H1 (cell line): ENCODE results near the gene SRXN1. TPM values are rescaled to one million over a fixed set of nuclear protein-coding genes. Genes with fewer than 3 reads are reported as not detected.

Experiments
- CTCF ChIA-PET: fragments of 300-600 bp; sonication (Branson Sonifier 250); formaldehyde crosslinking; loops from one replicate; lab custom pipeline; 2021; ENCODE audit not compliant: partially characterized antibody; lab: Charles Lee
- POLR2A ChIA-PET: fragments of 300-600 bp; sonication (Branson Sonifier 250); formaldehyde crosslinking; loops from one replicate; lab custom pipeline; 2021; ENCODE audit warnings: inconsistent platforms; ENCODE audit not compliant: partially characterized antibody; lab: Charles Lee
- DNase-seq, 2 experiments: peaks; one replicate each; pipeline versions ENCODE4 v3.0.0 to v3.0.0-alpha.2; 2010 to 2022; ENCODE audit warnings: low spot score in 2 of 2, low read depth in 1 of 2, mixed read lengths in 1 of 2
- FAIRE-seq: peaks from 2 replicates; lab custom pipeline; 2011; peaks lifted over from hg19 to GRCh38; lab: Jason Lieb, UNC
- H2AFZ ChIP-seq: 2 replicates; pipeline ENCODE4 v1.8.1; 2012; ENCODE audit warnings: low read length, inconsistent platforms
- H2AK5ac ChIP-seq: 2 replicates; pipeline ENCODE4 v1.6.1; 2013; ENCODE audit warnings: low read depth, low read length
- H2BK120ac ChIP-seq: replicated peaks from 2 replicates; pipeline ENCODE3; 2013; ENCODE audit warnings: low read depth, low read length, inconsistent platforms
- H2BK12ac ChIP-seq: 2 replicates; pipeline ENCODE4 v1.6.1; 2013; ENCODE audit warnings: low read depth, low read length
- H2BK15ac ChIP-seq: 2 replicates; pipeline ENCODE4 v1.6.1; 2013; ENCODE audit warnings: low read length
- H2BK20ac ChIP-seq: 2 replicates; pipeline ENCODE4 v1.6.1; 2013; ENCODE audit warnings: low read length
- H2BK5ac ChIP-seq: 2 replicates; pipeline ENCODE4 v1.6.1; 2013; ENCODE audit warnings: low read depth, low read length
- H3K14ac ChIP-seq: 2 replicates; pipeline ENCODE4 v1.6.1; 2013; ENCODE audit warnings: inconsistent platforms; ENCODE audit not compliant: insufficient read length
- H3K18ac ChIP-seq: 2 replicates; pipeline ENCODE4 v1.6.1; 2013; ENCODE audit warnings: low read length; ENCODE audit errors: extremely low read depth
- H3K23ac ChIP-seq: 2 replicates; pipeline ENCODE4 v1.6.1; 2013; ENCODE audit warnings: inconsistent platforms; ENCODE audit not compliant: insufficient read length
- H3K23me2 ChIP-seq: 2 replicates; pipeline ENCODE4 v1.6.1; 2013; ENCODE audit warnings: low read depth, low read length
- H3K27ac ChIP-seq: 2 replicates; pipeline ENCODE4 v1.6.1; 2011; ENCODE audit warnings: low read depth, low read length, inconsistent platforms
- H3K27me3 ChIP-seq, 4 experiments: replicated peaks in 1 of 4; 1 replicate in 1 of 4; 2 replicates in 3 of 4; pipeline versions ENCODE4 v1.6.1 to v1.8.1; 2011 to 2013; ENCODE audit warnings: low read length in 3 of 4, mild to moderate bottlenecking in 3 of 4, inconsistent platforms in 2 of 4, mixed read lengths in 2 of 4, moderate library complexity in 1 of 4; ENCODE audit not compliant: control insufficient read depth in 3 of 4, insufficient read depth in 3 of 4; ENCODE audit errors: extremely low read depth in 1 of 4
- H3K36me3 ChIP-seq, 4 experiments: 2 replicates each; pipeline versions ENCODE4 v1.6.1 to v1.8.1; 2011 to 2013; ENCODE audit warnings: mild to moderate bottlenecking in 4 of 4, low read length in 3 of 4, moderate library complexity in 2 of 4, control low read depth in 1 of 4, inconsistent platforms in 1 of 4; ENCODE audit not compliant: insufficient read depth in 4 of 4, control insufficient read depth in 2 of 4
- H3K4ac ChIP-seq: replicated peaks from 2 replicates; pipeline ENCODE3; 2013; ENCODE audit warnings: low read length, low read depth, mixed read lengths, inconsistent platforms; ENCODE audit not compliant: insufficient read length
- H3K4me1 ChIP-seq, 4 experiments: replicated peaks in 1 of 4; 1 replicate in 1 of 4; 2 replicates in 3 of 4; pipeline versions ENCODE4 v1.6.1 to v1.8.1; 2011 to 2013; ENCODE audit warnings: low read length in 3 of 4, inconsistent platforms in 2 of 4, mixed read lengths in 1 of 4; ENCODE audit not compliant: insufficient read depth in 4 of 4, control insufficient read depth in 3 of 4
- H3K4me2 ChIP-seq, 2 experiments: 2 replicates each; pipeline versions ENCODE4 v1.6.1 to v1.8.1; 2011 to 2013; ENCODE audit warnings: low read depth in 2 of 2, low read length in 2 of 2, control low read depth in 1 of 2, inconsistent platforms in 1 of 2, mild to moderate bottlenecking in 1 of 2; ENCODE audit not compliant: insufficient read depth in 1 of 2
- H3K4me3 ChIP-seq, 4 experiments: fragments of 200-600, 300-600 bp in 1 of 4; sonication (generic), shearing (Covaris generic), sonication (Bioruptor Twin) in 1 of 4; 2 replicates each; pipeline versions ENCODE4 v1.5.1 to v1.8.1; 2011 to 2016; ENCODE audit warnings: low read length in 4 of 4, low read depth in 3 of 4, control low read depth in 2 of 4, inconsistent platforms in 2 of 4, mild to moderate bottlenecking in 2 of 4, mixed read lengths in 1 of 4, moderate library complexity in 1 of 4; ENCODE audit not compliant: insufficient read depth in 2 of 4; ENCODE audit errors: extremely low read depth in 1 of 4
- H3K56ac ChIP-seq: replicated peaks from 2 replicates; pipeline ENCODE3; 2013; ENCODE audit warnings: low read depth, mild to moderate bottlenecking, mixed read lengths, low read length, inconsistent platforms; ENCODE audit not compliant: insufficient read length
- H3K79me1 ChIP-seq: 2 replicates; pipeline ENCODE4 v1.6.1; 2013; ENCODE audit warnings: low read depth, low read length, control low read depth
- H3K79me2 ChIP-seq, 2 experiments: 2 replicates each; pipeline versions ENCODE4 v1.6.1 to v1.8.1; 2012 to 2013; ENCODE audit warnings: low read length in 2 of 2, mild to moderate bottlenecking in 2 of 2, inconsistent platforms in 1 of 2; ENCODE audit not compliant: insufficient read depth in 2 of 2, control insufficient read depth in 1 of 2
- H3K9ac ChIP-seq, 4 experiments: replicated peaks in 1 of 4; 1 replicate in 1 of 4; 2 replicates in 3 of 4; pipeline versions ENCODE4 v1.6.1 to v1.8.1; 2011 to 2013; ENCODE audit warnings: low read depth in 3 of 4, low read length in 3 of 4, control low read depth in 2 of 4, mild to moderate bottlenecking in 2 of 4, moderate library complexity in 2 of 4, inconsistent platforms in 1 of 4; ENCODE audit errors: extremely low read depth in 1 of 4
- H3K9me3 ChIP-seq, 2 experiments: 2 replicates each; pipeline versions ENCODE4 v1.6.1 to v1.8.1; 2012 to 2013; ENCODE audit warnings: mild to moderate bottlenecking in 2 of 2, moderate library complexity in 2 of 2, control low read depth in 1 of 2, inconsistent platforms in 1 of 2, low read depth in 1 of 2, low read length in 1 of 2, mixed read lengths in 1 of 2; ENCODE audit not compliant: insufficient read depth in 2 of 2
- H4K20me1 ChIP-seq, 2 experiments: replicated peaks in 1 of 2; 2 replicates each; pipeline versions ENCODE3 to v1.8.1; 2011 to 2013; ENCODE audit warnings: inconsistent platforms in 2 of 2, low read length in 2 of 2, mild to moderate bottlenecking in 1 of 2; ENCODE audit not compliant: insufficient read depth in 2 of 2, control insufficient read depth in 1 of 2
- H4K5ac ChIP-seq: 2 replicates; pipeline ENCODE4 v1.6.1; 2013; ENCODE audit warnings: low read length, low read depth, mixed read lengths, inconsistent platforms; ENCODE audit not compliant: insufficient read length
- H4K8ac ChIP-seq: 2 replicates; pipeline ENCODE4 v1.8.0; 2013; ENCODE audit warnings: mild to moderate bottlenecking, moderate library complexity, low read length, inconsistent platforms; ENCODE audit not compliant: insufficient read depth; ENCODE audit errors: extremely low read depth
- H4K91ac ChIP-seq: replicated peaks from 2 replicates; pipeline ENCODE3; 2013; ENCODE audit warnings: low read length, mixed read lengths, inconsistent platforms; ENCODE audit not compliant: insufficient read length
- USF2 ChIP-seq: IDR thresholded peaks from 2 replicates; pipeline ENCODE4 v1.6.1; 2011; ENCODE audit warnings: low read length, improper control_type of control experiment
- WGBS, 2 experiments: shearing (Covaris generic) in 1 of 2; methylation state at CpG; one replicate each; pipeline versions ENCODE4 v1.1.6 to v1.1.7; 2013 to 2015; ENCODE audit warnings: low lambda C conversion rate in 2 of 2, mixed read lengths in 2 of 2, inconsistent platforms in 1 of 2, low coverage in 1 of 2, missing lambda C conversion rate in 1 of 2; ENCODE audit not compliant: insufficient replicate concordance in 2 of 2, insufficient coverage in 1 of 2, insufficient read length in 1 of 2; ENCODE audit errors: extremely low coverage in 1 of 2, missing lambda C conversion rate in 1 of 2; 5-methylcytosine and 5-hydroxymethylcytosine counted together
- polyA plus RNA-seq, 7 experiments: library from polyadenylated mRNA; depleted of rRNA in 3 of 7; stranded (reverse) in 5 of 7; unstranded in 2 of 7; fragments of >200 nt in 5 of 7; fragments of 200-250 nt in 2 of 7; gene quantifications; 1 replicate in 5 of 7; 2 replicates in 1 of 7; 4 replicates in 1 of 7; pipeline versions ENCODE4 v1.2.1 to v1.2.3, GENCODE V29; 2011 to 2013; ENCODE audit warnings: missing spikeins in 2 of 7, mixed read lengths in 2 of 7
- total RNA-seq: library from RNA; stranded (reverse); fragmentation: NEBNext Ultra II Directional; extraction: Animal tissue kit (Norgen Biotek cat#: 25700); gene quantifications from 2 replicates; pipeline ENCODE4 v1.2.1, GENCODE V29; 2021

Gene SRXN1
- total and polyA plus RNA-seq, 2 of the 8 experiments (the other 6 are each of a cell fraction or from before 2014, with no cell fraction given) = 12.2 to 15.8 TPM

DNA sequence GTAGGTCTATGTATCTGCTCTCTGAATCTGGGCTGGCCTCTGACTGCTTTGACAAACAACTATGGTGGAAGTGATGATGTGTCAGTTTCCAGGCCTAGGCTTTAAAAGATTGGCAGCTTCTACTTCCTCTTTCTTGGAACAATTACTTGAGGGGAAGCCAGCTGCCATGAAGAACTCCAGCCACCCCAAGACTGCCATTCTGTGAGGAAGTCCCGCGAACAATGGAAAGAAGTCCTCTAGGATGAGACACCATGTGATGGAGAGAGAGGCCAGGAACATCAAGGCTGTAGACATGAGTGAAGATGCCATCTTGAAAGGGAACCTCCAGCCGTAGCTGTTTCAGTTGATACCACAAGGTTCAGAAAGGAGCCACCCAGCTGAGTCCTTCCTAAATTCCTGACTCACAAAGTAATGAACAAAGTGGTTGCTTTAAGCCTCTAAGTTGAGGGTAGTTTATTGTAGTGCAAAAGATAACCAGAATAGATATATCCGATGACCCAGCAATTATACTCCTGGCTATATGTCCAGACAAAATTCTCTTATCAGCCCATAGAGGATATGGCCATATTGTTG is 27.6 kb downstream of the SRXN1 start:
- DNase-seq = no peak
- no peak overlapping the region for H3K14ac ChIP-seq
- no peak overlapping the region for H4K8ac ChIP-seq
- H3K79me1 ChIP-seq = no peaks in the 10 kb centered on the region
- H3K27ac ChIP-seq = no peak overlapping the region
- ChIA-PET CTCF (interaction anchor here (0.8 to 3.2 kb wide), 3 partner anchors 20 to 94 kb away, joined by 3 to 10 read pairs (median 9); no protein-coding TSS in a partner anchor), POLR2A (interaction anchor here (1.5 kb wide), 1 partner anchor 83 kb away, joined by 3 read pairs; no protein-coding TSS in a partner anchor)
- no peaks in the 10 kb centered on the region for H4K20me1 ChIP-seq
- H2BK15ac ChIP-seq = no peak overlapping the region
- H3K27me3 ChIP-seq = no peaks in the 10 kb centered on the region; a peak in 1 of 7 replicates
- H3K23ac ChIP-seq = no peak overlapping the region
- no peak overlapping the region for H4K91ac ChIP-seq
- no peak overlapping the region for H2AFZ ChIP-seq
- H3K79me2 ChIP-seq = no peaks in the 10 kb centered on the region
- no peaks in the 10 kb centered on the region for H3K36me3 ChIP-seq
- H2BK12ac ChIP-seq = no peak overlapping the region
- H4K5ac ChIP-seq = no peak overlapping the region
- H3K9me3 ChIP-seq = no peaks in the 10 kb centered on the region
- WGBS, 2 experiments = 95% methylated on average over 4 of the region's 4 CpGs; no CpG with 5 or more reads in 1 of the 2 experiments
- no peak overlapping the region for H2BK20ac ChIP-seq
- no peak overlapping the region for H3K4me2 ChIP-seq
- 0 out of 7 replicates have a peak, but pooled peaks cover 0 to 5% (median 2%) of the 10 kb centered on the region in 4 experiments for H3K4me1 ChIP-seq
- no peak for TF ChIP-seq USF2
- H3K4me3 ChIP-seq = no peak overlapping the region
- H3K56ac ChIP-seq = no peak overlapping the region
- H3K9ac ChIP-seq = no peak overlapping the region
- no peak for FAIRE-seq
- H3K4ac ChIP-seq = no peak overlapping the region
- no peak overlapping the region for H2BK5ac ChIP-seq
- H3K18ac ChIP-seq = no peak overlapping the region
- no peak overlapping the region for H2BK120ac ChIP-seq
- H3K23me2 ChIP-seq = no peaks in the 10 kb centered on the region
- no peak overlapping the region for H2AK5ac ChIP-seq
